ENCODE measurements around the gene HCAR1.

DNA sequence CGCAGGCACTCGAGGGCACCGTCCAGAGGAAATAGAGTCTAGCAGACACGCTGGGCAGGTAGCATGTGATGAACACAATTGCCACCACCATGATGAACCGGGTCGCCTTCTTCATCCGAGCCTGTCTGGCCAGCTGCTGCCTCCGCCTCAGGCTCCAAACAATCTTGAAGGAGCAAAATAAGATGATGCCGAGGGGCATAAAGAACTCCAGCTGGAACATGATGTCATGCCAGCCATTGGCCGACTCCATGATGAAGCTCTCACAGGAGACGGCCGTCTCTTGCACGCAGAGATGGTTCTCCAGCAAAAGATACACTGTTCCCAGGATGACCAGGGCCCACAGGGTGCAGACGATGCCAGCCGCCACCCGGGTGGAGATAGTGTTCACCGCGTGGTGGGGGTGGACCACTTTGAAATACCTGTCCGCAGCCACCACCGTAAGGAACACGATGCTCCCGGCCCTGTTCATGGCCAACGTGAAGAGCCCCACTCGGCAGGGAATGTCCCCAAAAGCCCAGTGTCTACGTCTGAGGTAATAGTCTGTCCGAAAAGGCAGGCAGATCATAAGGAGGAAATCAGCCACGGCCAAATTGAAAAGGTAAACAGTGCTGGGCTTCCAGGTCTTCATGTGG, 945 bp downstream of the HCAR1 start:
- TF ChIP-seq, protein P1, sequence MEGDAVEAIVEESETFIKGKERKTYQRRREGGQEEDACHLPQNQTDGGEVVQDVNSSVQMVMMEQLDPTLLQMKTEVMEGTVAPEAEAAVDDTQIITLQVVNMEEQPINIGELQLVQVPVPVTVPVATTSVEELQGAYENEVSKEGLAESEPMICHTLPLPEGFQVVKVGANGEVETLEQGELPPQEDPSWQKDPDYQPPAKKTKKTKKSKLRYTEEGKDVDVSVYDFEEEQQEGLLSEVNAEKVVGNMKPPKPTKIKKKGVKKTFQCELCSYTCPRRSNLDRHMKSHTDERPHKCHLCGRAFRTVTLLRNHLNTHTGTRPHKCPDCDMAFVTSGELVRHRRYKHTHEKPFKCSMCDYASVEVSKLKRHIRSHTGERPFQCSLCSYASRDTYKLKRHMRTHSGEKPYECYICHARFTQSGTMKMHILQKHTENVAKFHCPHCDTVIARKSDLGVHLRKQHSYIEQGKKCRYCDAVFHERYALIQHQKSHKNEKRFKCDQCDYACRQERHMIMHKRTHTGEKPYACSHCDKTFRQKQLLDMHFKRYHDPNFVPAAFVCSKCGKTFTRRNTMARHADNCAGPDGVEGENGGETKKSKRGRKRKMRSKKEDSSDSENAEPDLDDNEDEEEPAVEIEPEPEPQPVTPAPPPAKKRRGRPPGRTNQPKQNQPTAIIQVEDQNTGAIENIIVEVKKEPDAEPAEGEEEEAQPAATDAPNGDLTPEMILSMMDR (IDR thresholded peaks at IDR 0.05), result no peak
- no peak for TF ChIP-seq POLR2AphosphoS5 (IDR thresholded peaks at IDR 0.05; ENCODE audit: insufficient read depth in 1 of 2, low read depth in 1 of 2)
